ENCODE measurements around the gene DSCAML1. TPM values are rescaled to one million over a fixed set of nuclear protein-coding genes. Genes with fewer than 3 reads are reported as not detected.

DSCAML1 gene
- total and polyA plus RNA-seq, 2 experiments from 2014 or later = not detected

GRCh38 chr11:117385471-117385870 is 411.5 kb downstream of the DSCAML1 start:
- Histone ChIP-seq H2AFZ (no peak overlapping the region), H3F3A (ENCODE audit: insufficient read depth) (peaks cover 40% of the 10 kb centered on the region), H3K9ac (no peak overlapping the region), H3K27ac (no peak overlapping the region), H3K27me3 (replicated peaks; ENCODE audit: insufficient read depth) (no peaks in the 10 kb centered on the region), H3K79me2 (ENCODE audit: insufficient read depth) (no peaks in the 10 kb centered on the region), H3K9me3 (ENCODE audit: low read depth) (no peaks in the 10 kb centered on the region), H3K9me2 (ENCODE audit: insufficient read depth) (no peaks in the 10 kb centered on the region), H3K4me3 (no peak overlapping the region), H3K4me2 (ENCODE audit: unreplicated experiment) (no peak overlapping the region), H3K4me1 (ENCODE audit: insufficient read depth) (peaks cover 37% of the 10 kb centered on the region), H4K20me1 (ENCODE audit: insufficient read depth) (no peaks in the 10 kb centered on the region), H3K36me3 (ENCODE audit: low read depth) (peaks cover 9% of the 10 kb centered on the region; the same call in 1 of the 2 replicates)
- DNase-seq = no peak
- in situ Hi-C loops (cut with MboI) = no loop called here
- TF ChIP-seq EZH2phosphoT487 (IDR thresholded peaks at IDR 0.05; ENCODE audit: insufficient read depth, low read depth) = no peak
- no peak for TF ChIP-seq EZH2 (IDR thresholded peaks at IDR 0.05; ENCODE audit: insufficient read depth, poor library complexity, severe bottlenecking)
- WGBS, 2 experiments (ENCODE audit: low coverage in 1 of 2, low lambda C conversion rate in 2 of 2, missing lambda C conversion rate in 2 of 2) = 96 to 97% methylated on average over 3 of the region's 3 CpGs

- Histone ChIP-seq H2AFZ (no peak overlapping the region), H3K9ac (no peak overlapping the region), H3K27me3 (replicated peaks; ENCODE audit: insufficient read depth) (no peaks in the 10 kb centered on the region), H3K4me3 (no peak overlapping the region), H3K9me2 (ENCODE audit: insufficient read depth) (no peaks in the 10 kb centered on the region), H3K4me2 (ENCODE audit: unreplicated experiment) (no peak overlapping the region), H4K20me1 (ENCODE audit: insufficient read depth) (no peaks in the 10 kb centered on the region), H3K4me1 (ENCODE audit: insufficient read depth) (peaks cover 27% of the 10 kb centered on the region), H3K27ac (peak overlapping the region; percentile 37), H3K9me3 (ENCODE audit: low read depth) (no peaks in the 10 kb centered on the region), H3F3A (ENCODE audit: insufficient read depth) (peaks cover 31% of the 10 kb centered on the region), H3K36me3 (ENCODE audit: low read depth) (peaks cover 11% of the 10 kb centered on the region; the same call in 1 of the 2 replicates), H3K79me2 (ENCODE audit: insufficient read depth) (no peaks in the 10 kb centered on the region)
- in situ Hi-C loops (cut with MboI) = no loop called here
- TF ChIP-seq EZH2 (IDR thresholded peaks at IDR 0.05; ENCODE audit: insufficient read depth, poor library complexity, severe bottlenecking) (no peak), EZH2phosphoT487 (IDR thresholded peaks at IDR 0.05; ENCODE audit: insufficient read depth, low read depth) (no peak)
- WGBS, 2 experiments (ENCODE audit: low coverage in 1 of 2, low lambda C conversion rate in 2 of 2, missing lambda C conversion rate in 2 of 2) = 0% methylated on average over 1 of the region's 1 CpG
- peak; percentile 96 for DNase-seq
Observed at GRCh38 chr11:117384045-117384444, 413.0 kb downstream of the DSCAML1 start.

GRCh38 chr11:117382746-117383145 is 414.3 kb downstream of the DSCAML1 start:
- no peak overlapping the region for H3K4me2 ChIP-seq (ENCODE audit: unreplicated experiment)
- H3F3A ChIP-seq (ENCODE audit: insufficient read depth) = peaks cover 19% of the 10 kb centered on the region
- peaks cover 14% of the 10 kb centered on the region for H3K4me1 ChIP-seq (ENCODE audit: insufficient read depth)
- H3K9me2 ChIP-seq (ENCODE audit: insufficient read depth) = no peaks in the 10 kb centered on the region
- H3K9me3 ChIP-seq (ENCODE audit: low read depth) = no peaks in the 10 kb centered on the region
- H3K36me3 ChIP-seq (ENCODE audit: low read depth) = peaks cover 11% of the 10 kb centered on the region; the same call in 1 of the 2 replicates
- H3K27ac ChIP-seq = no peak overlapping the region
- H3K4me3 ChIP-seq = no peak overlapping the region
- no peak for DNase-seq
- no peak overlapping the region for H2AFZ ChIP-seq
- H4K20me1 ChIP-seq (ENCODE audit: insufficient read depth) = no peaks in the 10 kb centered on the region
- H3K79me2 ChIP-seq (ENCODE audit: insufficient read depth) = no peaks in the 10 kb centered on the region
- no peak for TF ChIP-seq EZH2 (IDR thresholded peaks at IDR 0.05; ENCODE audit: insufficient read depth, poor library complexity, severe bottlenecking)
- no peak for TF ChIP-seq EZH2phosphoT487 (IDR thresholded peaks at IDR 0.05; ENCODE audit: insufficient read depth, low read depth)
- no peaks in the 10 kb centered on the region for H3K27me3 ChIP-seq (replicated peaks; ENCODE audit: insufficient read depth)
- WGBS, 2 experiments (ENCODE audit: low coverage in 1 of 2, low lambda C conversion rate in 2 of 2, missing lambda C conversion rate in 2 of 2) = 87 to 95% methylated on average over 4 of the region's 4 CpGs
- no peak overlapping the region for H3K9ac ChIP-seq
- in situ Hi-C loops (cut with MboI) = no loop called here

- TF ChIP-seq EZH2phosphoT487 (IDR thresholded peaks at IDR 0.05; ENCODE audit: insufficient read depth, low read depth) (no peak), EZH2 (IDR thresholded peaks at IDR 0.05; ENCODE audit: insufficient read depth, poor library complexity, severe bottlenecking) (no peak)
- DNase-seq = no peak
- Histone ChIP-seq H3K27me3 (replicated peaks; ENCODE audit: insufficient read depth) (no peaks in the 10 kb centered on the region), H3K79me2 (ENCODE audit: insufficient read depth) (no peaks in the 10 kb centered on the region), H3K27ac (no peak overlapping the region), H3K9me2 (ENCODE audit: insufficient read depth) (no peaks in the 10 kb centered on the region), H3K4me3 (no peak overlapping the region), H4K20me1 (ENCODE audit: insufficient read depth) (no peaks in the 10 kb centered on the region), H2AFZ (no peak overlapping the region), H3K36me3 (ENCODE audit: low read depth) (peaks cover 11% of the 10 kb centered on the region; the same call in 1 of the 2 replicates), H3K9me3 (ENCODE audit: low read depth) (no peaks in the 10 kb centered on the region), H3K4me2 (ENCODE audit: unreplicated experiment) (no peak overlapping the region), H3K9ac (no peak overlapping the region), H3K4me1 (ENCODE audit: insufficient read depth) (peaks cover 13% of the 10 kb centered on the region), H3F3A (ENCODE audit: insufficient read depth) (peaks cover 12% of the 10 kb centered on the region)
- 82 to 91% methylated on average over 7 to 9 of the region's 9 CpGs for WGBS, 2 experiments (ENCODE audit: low coverage in 1 of 2, low lambda C conversion rate in 2 of 2, missing lambda C conversion rate in 2 of 2)
- in situ Hi-C loops (cut with MboI) = no loop called here
Observed at GRCh38 chr11:117381481-117382387, 415.3 kb downstream of the DSCAML1 start.
